OCI-LY1 (cell line): Measurements from ENCODE around the gene GUK1.

Experiments
- EZH2 ChIP-seq: fragments of 200-600 bp; sonication (generic), shearing (Covaris generic); IDR thresholded peaks from 2 replicates; pipeline ENCODE4 v1.8.0; 2017; ENCODE audit warnings: borderline replicate concordance, mixed run types, mild to moderate bottlenecking, antibody characterized with exemption, low read length, moderate library complexity, mixed read lengths
- TF ChIP-seq, protein P1 (sequence below): fragments of 200-600 bp; sonication (generic), shearing (Covaris generic); IDR thresholded peaks from 2 replicates; pipeline ENCODE4 v1.5.1; 2017; ENCODE audit warnings: mild to moderate bottlenecking, antibody characterized with exemption, low read length, moderate library complexity, mixed read lengths

DNA sequence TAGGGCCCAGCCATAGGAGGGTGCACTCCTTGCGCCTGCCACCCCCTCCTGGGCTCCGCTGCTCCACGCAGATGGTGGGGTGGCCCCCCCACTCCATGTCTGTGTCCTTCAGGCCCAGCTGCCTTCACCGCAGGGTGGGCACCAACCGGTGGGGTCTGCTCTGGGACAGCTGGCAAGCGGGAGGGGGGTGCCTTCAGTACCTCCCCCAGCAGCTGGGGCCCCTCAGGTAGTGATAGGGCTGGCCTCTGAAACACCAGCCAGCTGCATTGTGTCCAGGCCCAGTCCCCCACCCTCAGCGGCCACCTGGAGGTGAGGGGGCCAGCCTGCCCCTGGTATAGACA is 10.0 kb downstream of the GUK1 start:
- TF ChIP-seq, protein P1, sequence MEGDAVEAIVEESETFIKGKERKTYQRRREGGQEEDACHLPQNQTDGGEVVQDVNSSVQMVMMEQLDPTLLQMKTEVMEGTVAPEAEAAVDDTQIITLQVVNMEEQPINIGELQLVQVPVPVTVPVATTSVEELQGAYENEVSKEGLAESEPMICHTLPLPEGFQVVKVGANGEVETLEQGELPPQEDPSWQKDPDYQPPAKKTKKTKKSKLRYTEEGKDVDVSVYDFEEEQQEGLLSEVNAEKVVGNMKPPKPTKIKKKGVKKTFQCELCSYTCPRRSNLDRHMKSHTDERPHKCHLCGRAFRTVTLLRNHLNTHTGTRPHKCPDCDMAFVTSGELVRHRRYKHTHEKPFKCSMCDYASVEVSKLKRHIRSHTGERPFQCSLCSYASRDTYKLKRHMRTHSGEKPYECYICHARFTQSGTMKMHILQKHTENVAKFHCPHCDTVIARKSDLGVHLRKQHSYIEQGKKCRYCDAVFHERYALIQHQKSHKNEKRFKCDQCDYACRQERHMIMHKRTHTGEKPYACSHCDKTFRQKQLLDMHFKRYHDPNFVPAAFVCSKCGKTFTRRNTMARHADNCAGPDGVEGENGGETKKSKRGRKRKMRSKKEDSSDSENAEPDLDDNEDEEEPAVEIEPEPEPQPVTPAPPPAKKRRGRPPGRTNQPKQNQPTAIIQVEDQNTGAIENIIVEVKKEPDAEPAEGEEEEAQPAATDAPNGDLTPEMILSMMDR, result no peak
- TF ChIP-seq EZH2, result no peak
